HFF-Myc (cell line): ENCODE results near the gene PELI2.

Source experiments
- DNase-seq: peaks from one replicate; pipeline ENCODE4 v3.0.0-alpha.2; 2011; ENCODE audit warnings: low read depth; ENCODE audit errors: extremely low read depth
- H3K4me3 ChIP-seq: replicated peaks from 2 replicates; pipeline ENCODE4 v1.5.1; 2011; ENCODE audit warnings: low read depth, mild to moderate bottlenecking, control low read depth, low read length
- TF ChIP-seq, protein P1 (sequence below): IDR thresholded peaks from 2 replicates; pipeline ENCODE4 v1.5.1; 2012; ENCODE audit warnings: mild to moderate bottlenecking, low read depth, low read length, control low read depth; ENCODE audit errors: missing control alignments

Gene PELI2

DNA sequence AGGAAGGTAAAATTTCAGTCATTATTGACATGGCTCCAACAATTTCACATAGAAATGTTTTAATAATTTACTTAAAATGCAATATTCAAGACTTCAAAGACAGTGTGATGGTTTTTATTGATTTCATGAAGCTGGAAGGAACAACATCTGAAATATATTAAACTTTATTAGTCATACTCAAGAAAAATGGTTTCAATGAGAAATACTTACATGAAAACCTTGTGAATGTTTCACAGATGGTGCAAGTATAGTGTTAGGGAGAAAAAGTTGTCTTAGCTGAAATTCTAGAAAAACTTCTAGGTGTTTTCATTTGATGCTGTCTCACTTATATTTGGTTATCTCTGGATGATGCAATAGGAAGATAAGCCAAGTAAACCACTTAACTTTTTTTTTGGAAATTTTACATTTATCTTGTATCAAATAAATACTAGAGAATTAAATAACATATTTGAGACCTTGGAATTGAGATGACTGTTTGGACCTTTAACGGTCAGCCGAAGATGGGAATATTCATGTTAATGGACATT lies 65.5 kb downstream of the PELI2 start:
- no peak for DNase-seq
- TF ChIP-seq, protein P1, sequence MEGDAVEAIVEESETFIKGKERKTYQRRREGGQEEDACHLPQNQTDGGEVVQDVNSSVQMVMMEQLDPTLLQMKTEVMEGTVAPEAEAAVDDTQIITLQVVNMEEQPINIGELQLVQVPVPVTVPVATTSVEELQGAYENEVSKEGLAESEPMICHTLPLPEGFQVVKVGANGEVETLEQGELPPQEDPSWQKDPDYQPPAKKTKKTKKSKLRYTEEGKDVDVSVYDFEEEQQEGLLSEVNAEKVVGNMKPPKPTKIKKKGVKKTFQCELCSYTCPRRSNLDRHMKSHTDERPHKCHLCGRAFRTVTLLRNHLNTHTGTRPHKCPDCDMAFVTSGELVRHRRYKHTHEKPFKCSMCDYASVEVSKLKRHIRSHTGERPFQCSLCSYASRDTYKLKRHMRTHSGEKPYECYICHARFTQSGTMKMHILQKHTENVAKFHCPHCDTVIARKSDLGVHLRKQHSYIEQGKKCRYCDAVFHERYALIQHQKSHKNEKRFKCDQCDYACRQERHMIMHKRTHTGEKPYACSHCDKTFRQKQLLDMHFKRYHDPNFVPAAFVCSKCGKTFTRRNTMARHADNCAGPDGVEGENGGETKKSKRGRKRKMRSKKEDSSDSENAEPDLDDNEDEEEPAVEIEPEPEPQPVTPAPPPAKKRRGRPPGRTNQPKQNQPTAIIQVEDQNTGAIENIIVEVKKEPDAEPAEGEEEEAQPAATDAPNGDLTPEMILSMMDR: no peak
- H3K4me3 ChIP-seq: no peak overlapping the region

DNA sequence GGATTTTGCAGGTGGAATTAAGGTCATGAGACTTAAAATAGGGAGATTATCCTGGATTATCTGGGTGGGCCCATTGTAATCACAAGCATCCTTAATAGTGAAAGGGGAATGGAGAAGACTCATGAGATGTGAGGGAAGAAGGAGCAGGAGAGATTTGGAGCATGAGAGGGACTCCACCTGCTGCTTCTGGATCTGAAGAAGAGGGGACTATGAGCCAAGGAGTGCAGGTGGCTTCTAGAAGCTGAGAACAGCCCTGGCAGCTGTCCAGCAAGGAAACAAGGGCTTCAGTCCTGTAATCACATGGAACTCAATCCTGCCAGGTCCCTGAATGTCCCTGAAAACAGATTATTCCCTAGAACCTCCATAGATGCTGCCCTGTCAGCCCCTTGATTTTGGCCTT lies 67.8 kb downstream of the PELI2 start:
- no peak for DNase-seq
- H3K4me3 ChIP-seq: no peak overlapping the region
- TF ChIP-seq, protein P1: no peak

DNA sequence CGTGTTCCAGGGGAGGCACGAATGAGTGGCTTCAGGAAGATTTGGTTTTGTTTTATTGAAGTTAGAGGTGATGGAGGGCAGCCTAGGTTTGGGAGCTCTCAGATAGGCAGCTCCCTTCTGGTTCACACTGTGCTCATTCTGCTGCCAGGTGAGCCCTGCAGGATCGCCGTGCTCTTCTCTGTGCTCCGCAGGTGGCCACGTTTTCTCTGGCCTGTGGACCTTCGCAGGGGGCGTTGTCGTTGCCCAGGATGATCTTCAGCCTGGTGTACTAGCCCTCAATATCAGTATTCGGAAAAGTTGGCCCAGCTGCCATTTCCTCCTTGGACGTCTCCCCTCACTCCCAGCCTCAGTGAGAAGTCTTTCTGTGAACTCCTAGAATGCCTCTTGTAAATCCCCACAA lies 69.5 kb downstream of the PELI2 start:
- DNase-seq: no peak
- H3K4me3 ChIP-seq: no peak overlapping the region
- TF ChIP-seq, protein P1: no peak

DNA sequence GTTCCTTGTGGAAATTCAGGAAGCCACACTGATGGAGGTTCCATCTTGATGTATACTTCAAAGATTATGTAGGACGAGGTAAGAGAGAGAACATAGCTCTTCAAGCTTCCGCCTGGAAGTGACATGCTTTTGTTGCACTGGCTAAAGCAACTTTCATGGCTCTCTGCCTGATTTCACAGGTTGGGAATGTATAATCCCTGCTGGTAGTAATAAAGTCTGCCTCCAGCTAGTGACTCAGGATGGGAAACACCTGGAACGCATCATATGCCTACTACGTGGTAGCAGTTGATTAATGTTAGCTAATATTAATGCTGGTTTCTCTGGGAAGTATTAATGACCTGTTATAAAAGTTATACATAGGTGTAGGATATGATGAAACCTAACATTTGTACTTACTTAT lies 71.1 kb downstream of the PELI2 start:
- TF ChIP-seq, protein P1: no peak
- DNase-seq: peak; percentile 94
- no peak overlapping the region for H3K4me3 ChIP-seq

DNA sequence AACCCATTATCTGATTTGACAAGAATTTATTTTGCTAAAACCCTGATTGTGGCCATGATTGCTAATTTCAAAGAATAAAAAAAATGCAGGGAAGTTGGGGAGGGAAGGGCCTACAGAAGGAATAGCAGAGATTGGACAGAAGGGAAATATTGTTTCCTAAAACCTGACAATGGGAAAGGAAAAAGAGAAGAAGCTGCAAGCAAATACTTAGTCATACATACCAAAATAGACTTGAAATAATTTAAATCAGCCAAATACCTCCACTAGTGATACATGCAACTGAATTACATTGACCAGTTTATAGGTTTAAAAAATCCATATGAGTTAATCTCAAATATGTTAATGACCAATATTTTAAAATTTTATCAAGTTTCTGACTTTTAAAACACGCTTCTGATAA lies 75.1 kb downstream of the PELI2 start:
- no peak overlapping the region for H3K4me3 ChIP-seq
- DNase-seq: no peak
- TF ChIP-seq, protein P1: no peak

DNA sequence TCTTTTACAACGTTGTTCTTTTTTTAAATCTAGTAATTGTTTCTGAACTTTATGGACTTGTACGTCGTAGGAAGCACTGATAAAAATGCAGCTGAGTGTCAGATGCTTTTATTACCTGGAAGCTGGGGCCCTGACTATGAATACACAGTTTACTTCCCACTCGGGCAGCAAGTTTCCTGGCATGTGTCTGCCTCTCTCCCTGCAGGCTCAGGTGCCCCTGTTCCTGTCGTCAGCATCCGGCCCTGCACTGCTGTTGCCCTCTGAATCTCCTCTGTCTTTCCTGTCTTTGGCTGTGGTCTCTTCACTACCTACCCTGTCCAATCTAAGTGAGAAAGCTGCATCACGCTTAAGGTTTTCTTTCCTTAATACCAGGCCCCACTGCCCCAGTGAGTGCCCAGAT lies 75.8 kb downstream of the PELI2 start:
- TF ChIP-seq, protein P1: no peak
- no peak for DNase-seq
- no peak overlapping the region for H3K4me3 ChIP-seq

DNA sequence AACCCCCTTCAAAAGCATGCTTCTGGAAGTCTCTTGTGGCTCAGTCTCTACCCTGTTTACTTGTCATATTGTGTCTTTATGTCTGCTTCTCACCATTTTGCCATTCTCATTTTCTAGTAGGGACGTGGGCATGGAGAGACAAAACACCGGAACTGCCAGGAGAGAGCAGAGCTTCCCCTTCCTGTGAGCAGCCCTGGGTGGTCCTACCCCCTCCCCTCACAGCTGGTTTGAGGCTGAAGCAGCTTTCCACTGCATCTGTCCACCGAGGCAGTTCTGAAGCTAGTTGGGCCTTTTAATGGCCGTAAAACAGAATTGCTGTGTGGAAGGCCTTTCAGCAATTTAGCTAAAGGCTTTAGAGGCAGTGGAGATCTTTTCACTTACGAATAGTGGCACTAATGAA lies 77.0 kb downstream of the PELI2 start:
- TF ChIP-seq, protein P1: no peak
- DNase-seq: no peak

More for the DNA sequence above, 77.0 kb downstream of the PELI2 start:
- no peak overlapping the region for H3K4me3 ChIP-seq
